Measurements from ENCODE around the gene CTR9.

CTR9 gene

GRCh38 chr11:10798330-10798928, 47.4 kb downstream of the CTR9 start:
- Histone ChIP-seq H3K79me2 (ENCODE audit: insufficient read depth, low read length) (no peaks in the 10 kb centered on the region), H3K4me3 (ENCODE audit: low read depth, low read length, poor library complexity, severe bottlenecking) (no peak overlapping the region), H3K4me1 (ENCODE audit: insufficient read depth, low read length, severe bottlenecking) (no peaks in the 10 kb centered on the region), H3K9me2 (ENCODE audit: low read depth, low read length) (no peaks in the 10 kb centered on the region), H3K9me3 (ENCODE audit: low read length) (no peaks in the 10 kb centered on the region), H3K4me2 (ENCODE audit: low read length) (no peak overlapping the region), H3K36me3 (ENCODE audit: insufficient read depth, low read length) (peaks cover 78% of the 10 kb centered on the region), H4K20me1 (ENCODE audit: insufficient read depth, low read length) (no peaks in the 10 kb centered on the region), H2AFZ (ENCODE audit: low read length) (no peak overlapping the region), H3K27ac (ENCODE audit: low read depth, low read length, poor library complexity, severe bottlenecking) (no peak overlapping the region), H3F3A (ENCODE audit: insufficient read depth, low read length) (peaks cover 32% of the 10 kb centered on the region), H3K9ac (ENCODE audit: low read length) (no peak overlapping the region), H3K27me3 (ENCODE audit: insufficient read depth, low read length) (no peaks in the 10 kb centered on the region)
- TF ChIP-seq CTCF (IDR thresholded peaks at IDR 0.05; ENCODE audit: low read length) (no peak), EZH2 (IDR thresholded peaks at IDR 0.05; ENCODE audit: borderline replicate concordance, low read length) (no peak)

GRCh38 chr11:10800292-10800691, 49.2 kb downstream of the CTR9 start:
- Histone ChIP-seq H3K9me3 (ENCODE audit: low read length) (no peaks in the 10 kb centered on the region), H3K9me2 (ENCODE audit: low read depth, low read length) (no peaks in the 10 kb centered on the region)
- TF ChIP-seq EZH2 (IDR thresholded peaks at IDR 0.05; ENCODE audit: borderline replicate concordance, low read length) (no peak), CTCF (IDR thresholded peaks at IDR 0.05; ENCODE audit: low read length) (no peak)

GRCh38 chr11:10803676-10804075, 52.6 kb downstream of the CTR9 start:
- no peaks in the 10 kb centered on the region for H3K27me3 ChIP-seq (ENCODE audit: insufficient read depth, low read length)
- no peak overlapping the region for H3K4me3 ChIP-seq (ENCODE audit: low read depth, low read length, poor library complexity, severe bottlenecking)
- H3F3A ChIP-seq (ENCODE audit: insufficient read depth, low read length) = peaks cover 8% of the 10 kb centered on the region; the same call in 1 of the 2 replicates
- no peaks in the 10 kb centered on the region for H3K9me3 ChIP-seq (ENCODE audit: low read length)
- no peaks in the 10 kb centered on the region for H4K20me1 ChIP-seq (ENCODE audit: insufficient read depth, low read length)
- no peak for TF ChIP-seq EZH2 (IDR thresholded peaks at IDR 0.05; ENCODE audit: borderline replicate concordance, low read length)
- no peaks in the 10 kb centered on the region for H3K9me2 ChIP-seq (ENCODE audit: low read depth, low read length)
- peaks cover 9% of the 10 kb centered on the region for H3K4me1 ChIP-seq (ENCODE audit: insufficient read depth, low read length, severe bottlenecking)
- no peak overlapping the region for H3K9ac ChIP-seq (ENCODE audit: low read length)
- H3K79me2 ChIP-seq (ENCODE audit: insufficient read depth, low read length) = peaks cover 18% of the 10 kb centered on the region
- no peak overlapping the region for H3K27ac ChIP-seq (ENCODE audit: low read depth, low read length, poor library complexity, severe bottlenecking)
- no peak overlapping the region for H3K4me2 ChIP-seq (ENCODE audit: low read length)
- H2AFZ ChIP-seq (ENCODE audit: low read length) = no peak overlapping the region
- H3K36me3 ChIP-seq (ENCODE audit: insufficient read depth, low read length) = peaks cover 97% of the 10 kb centered on the region

More at GRCh38 chr11:10800292-10800691, 49.2 kb downstream of the CTR9 start:
- Histone ChIP-seq H3K4me3 (ENCODE audit: low read depth, low read length, poor library complexity, severe bottlenecking) (no peak overlapping the region), H3K4me1 (ENCODE audit: insufficient read depth, low read length, severe bottlenecking) (no peaks in the 10 kb centered on the region), H3F3A (ENCODE audit: insufficient read depth, low read length) (peaks cover 25% of the 10 kb centered on the region), H3K27me3 (ENCODE audit: insufficient read depth, low read length) (no peaks in the 10 kb centered on the region), H4K20me1 (ENCODE audit: insufficient read depth, low read length) (no peaks in the 10 kb centered on the region), H3K9ac (ENCODE audit: low read length) (no peak overlapping the region), H3K79me2 (ENCODE audit: insufficient read depth, low read length) (no peaks in the 10 kb centered on the region), H3K4me2 (ENCODE audit: low read length) (no peak overlapping the region), H3K36me3 (ENCODE audit: insufficient read depth, low read length) (peaks cover 96% of the 10 kb centered on the region), H3K27ac (ENCODE audit: low read depth, low read length, poor library complexity, severe bottlenecking) (no peak overlapping the region), H2AFZ (ENCODE audit: low read length) (no peak overlapping the region)

GRCh38 chr11:10805741-10806140, 54.7 kb downstream of the CTR9 start:
- Histone ChIP-seq H3K9me3 (ENCODE audit: low read length) (no peaks in the 10 kb centered on the region), H3K4me2 (ENCODE audit: low read length) (no peak overlapping the region), H3K79me2 (ENCODE audit: insufficient read depth, low read length) (peaks cover 18% of the 10 kb centered on the region), H3K9ac (ENCODE audit: low read length) (no peak overlapping the region), H3F3A (ENCODE audit: insufficient read depth, low read length) (0 out of 2 replicates have a peak, but pooled peaks cover 3% of the 10 kb centered on the region), H3K27ac (ENCODE audit: low read depth, low read length, poor library complexity, severe bottlenecking) (no peak overlapping the region), H2AFZ (ENCODE audit: low read length) (no peak overlapping the region), H3K4me3 (ENCODE audit: low read depth, low read length, poor library complexity, severe bottlenecking) (no peak overlapping the region), H3K4me1 (ENCODE audit: insufficient read depth, low read length, severe bottlenecking) (peaks cover 22% of the 10 kb centered on the region), H4K20me1 (ENCODE audit: insufficient read depth, low read length) (no peaks in the 10 kb centered on the region), H3K9me2 (ENCODE audit: low read depth, low read length) (no peaks in the 10 kb centered on the region), H3K27me3 (ENCODE audit: insufficient read depth, low read length) (no peaks in the 10 kb centered on the region), H3K36me3 (ENCODE audit: insufficient read depth, low read length) (peaks cover 76% of the 10 kb centered on the region)
- no peak for TF ChIP-seq CTCF (IDR thresholded peaks at IDR 0.05; ENCODE audit: low read length)
- no peak for TF ChIP-seq EZH2 (IDR thresholded peaks at IDR 0.05; ENCODE audit: borderline replicate concordance, low read length)

Measured in OCI-LY1 (cell line).